ENCODE data around the gene NXPE2. TPM values are rescaled to one million over a fixed set of nuclear protein-coding genes. Genes with fewer than 3 reads are reported as not detected.

Gene NXPE2
- total and polyA plus RNA-seq, 2 of the 8 experiments (the other 6 are each of a cell fraction or from before 2014, with no cell fraction given): not detected

GRCh38 chr11:114679505-114679904 lies 1.2 kb downstream of the NXPE2 start:
- peaks cover 14 to 24% of the 10 kb centered on the region in 2 experiments; a peak in 3 of 4 replicates for H3K9me3 ChIP-seq (ENCODE audit: insufficient read depth in 2 of 2, low read depth in 1 of 2, low read length in 1 of 2)
- H3K79me2 ChIP-seq (ENCODE audit: control insufficient read depth in 1 of 2, insufficient read depth in 2 of 2, low read length in 2 of 2): no peaks in the 10 kb centered on the region
- CTCF ChIA-PET (ENCODE audit: partially characterized antibody): no interaction called here
- POLR2A ChIA-PET (ENCODE audit: partially characterized antibody): no interaction called here
- no peak overlapping the region for H3K14ac ChIP-seq (ENCODE audit: insufficient read length)
- H2BK5ac ChIP-seq (ENCODE audit: low read depth, low read length): no peak overlapping the region
- H3K27me3 ChIP-seq (replicated peaks in 1 of 4; ENCODE audit: control insufficient read depth in 3 of 4, extremely low read depth in 1 of 4, insufficient read depth in 3 of 4, low read length in 3 of 4): no peaks in the 10 kb centered on the region
- no peaks in the 10 kb centered on the region for H3K4me1 ChIP-seq (replicated peaks in 1 of 4; ENCODE audit: control insufficient read depth in 3 of 4, insufficient read depth in 4 of 4, low read length in 3 of 4)
- no peak overlapping the region for H2BK20ac ChIP-seq (ENCODE audit: low read length)
- WGBS, 2 experiments (ENCODE audit: extremely low coverage in 1 of 2, insufficient coverage in 1 of 2, insufficient read length in 1 of 2, insufficient replicate concordance in 2 of 2, low coverage in 1 of 2, low lambda C conversion rate in 2 of 2, missing lambda C conversion rate in 1 of 2): 68% methylated on average over 4 of the region's 4 CpGs; no CpG with 5 or more reads in 1 of the 2 experiments
- no peak overlapping the region for H3K4me2 ChIP-seq (ENCODE audit: insufficient read depth in 1 of 2, low read depth in 2 of 2, low read length in 2 of 2)
- H4K91ac ChIP-seq (replicated peaks; ENCODE audit: insufficient read length, low read length): no peak overlapping the region
- DNase-seq (ENCODE audit: low read depth in 1 of 2, low spot score in 2 of 2): no peak
- no peak overlapping the region for H3K23ac ChIP-seq (ENCODE audit: insufficient read length)
- no peak overlapping the region for H2BK12ac ChIP-seq (ENCODE audit: low read depth, low read length)
- no peak overlapping the region for H2AK5ac ChIP-seq (ENCODE audit: low read depth, low read length)
- no peak overlapping the region for H3K9ac ChIP-seq (replicated peaks in 1 of 4; ENCODE audit: extremely low read depth in 1 of 4, low read depth in 3 of 4, low read length in 3 of 4)
- no peak for TF ChIP-seq ATF2 (IDR thresholded peaks at IDR 0.05; ENCODE audit: low read length)
- TF ChIP-seq E2F6 (IDR thresholded peaks at IDR 0.05): no peak
- no peak for TF ChIP-seq NRF1 (IDR thresholded peaks at IDR 0.05; ENCODE audit: low read depth, low read length)
- no peak for TF ChIP-seq PHF8 (conservative IDR thresholded peaks at IDR 0.05; ENCODE audit: low read depth, low read length)
- TF ChIP-seq JUND (IDR thresholded peaks at IDR 0.05; ENCODE audit: low read length): no peak
- TF ChIP-seq SP2 (IDR thresholded peaks at IDR 0.05; ENCODE audit: low read length): no peak
- no peak for TF ChIP-seq RXRA (IDR thresholded peaks at IDR 0.05; ENCODE audit: insufficient read depth, low read depth, low read length)
- no peak for TF ChIP-seq CBX5 (IDR thresholded peaks at IDR 0.05; ENCODE audit: low read depth, low read length)
- no peak for TF ChIP-seq EP300 (IDR thresholded peaks at IDR 0.05; ENCODE audit: borderline replicate concordance in 1 of 2, low read depth in 2 of 2, low read length in 2 of 2)
- no peak overlapping the region for H2AFZ ChIP-seq (ENCODE audit: low read length)
- no peak overlapping the region for H2BK120ac ChIP-seq (replicated peaks; ENCODE audit: low read depth, low read length)
- no peaks in the 10 kb centered on the region for H3K79me1 ChIP-seq (ENCODE audit: low read depth, low read length)
- no peak overlapping the region for H4K8ac ChIP-seq (ENCODE audit: extremely low read depth, insufficient read depth, low read length)
- H3K18ac ChIP-seq (ENCODE audit: extremely low read depth, low read length): no peak overlapping the region
- no peak overlapping the region for H3K56ac ChIP-seq (replicated peaks; ENCODE audit: insufficient read length, low read depth, low read length)
- no peak overlapping the region for H3K4me3 ChIP-seq (ENCODE audit: extremely low read depth in 1 of 4, insufficient read depth in 2 of 4, low read depth in 3 of 4, low read length in 4 of 4)
- no peak overlapping the region for H3K27ac ChIP-seq (ENCODE audit: low read depth, low read length)
- no peak overlapping the region for H4K5ac ChIP-seq (ENCODE audit: insufficient read length, low read depth, low read length)
- no peaks in the 10 kb centered on the region for H4K20me1 ChIP-seq (replicated peaks in 1 of 2; ENCODE audit: control insufficient read depth in 1 of 2, insufficient read depth in 2 of 2, low read length in 2 of 2)
- no peaks in the 10 kb centered on the region for H3K23me2 ChIP-seq (ENCODE audit: low read depth, low read length)
- FAIRE-seq: no peak
- no peaks in the 10 kb centered on the region for H3K36me3 ChIP-seq (ENCODE audit: control insufficient read depth in 2 of 4, insufficient read depth in 4 of 4, low read length in 3 of 4)
- no peak overlapping the region for H3K4ac ChIP-seq (replicated peaks; ENCODE audit: insufficient read length, low read depth, low read length)
- no peak overlapping the region for H2BK15ac ChIP-seq (ENCODE audit: low read length)
